GM12864 (cell line): ENCODE measurements around the gene STIM1.

Experiments
- DNase-seq: peaks from one replicate; pipeline ENCODE4 v3.0.0-alpha.2; 2011; ENCODE audit warnings: low read depth
- H3K4me3 ChIP-seq: 2 replicates; pipeline ENCODE4 v1.5.1; 2011; ENCODE audit warnings: mild to moderate bottlenecking, low read depth, low read length, control low read depth
- TF ChIP-seq, protein P1 (sequence below): IDR thresholded peaks from 2 replicates; pipeline ENCODE4 v1.5.1; 2011; ENCODE audit warnings: low read depth, mild to moderate bottlenecking, moderate library complexity, low read length, control low read depth, inconsistent platforms; ENCODE audit errors: missing control alignments

Gene STIM1

DNA sequence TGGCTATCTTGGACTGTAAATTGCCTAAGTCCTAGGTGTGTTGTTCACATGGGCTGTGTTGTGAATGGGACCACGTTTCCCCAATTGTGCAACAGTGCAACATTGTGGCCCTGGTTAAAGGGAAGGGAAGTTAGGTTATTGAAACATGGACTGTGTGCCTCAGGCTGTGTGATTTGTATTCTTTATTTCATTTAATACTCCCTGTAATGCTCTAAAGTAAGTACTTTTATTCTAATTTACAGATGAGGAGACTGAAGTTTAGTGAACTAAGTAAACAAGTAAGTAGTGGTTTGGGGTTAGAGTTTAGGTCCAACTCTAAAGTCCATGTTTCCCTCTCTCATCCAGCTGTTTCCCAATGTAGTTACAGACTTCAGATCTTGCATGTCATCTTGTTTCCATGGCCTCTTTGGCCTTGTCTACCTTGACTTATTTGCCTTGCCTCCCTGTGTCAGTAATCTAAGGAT lies 77.7 kb downstream of the STIM1 start:
- TF ChIP-seq, protein P1, sequence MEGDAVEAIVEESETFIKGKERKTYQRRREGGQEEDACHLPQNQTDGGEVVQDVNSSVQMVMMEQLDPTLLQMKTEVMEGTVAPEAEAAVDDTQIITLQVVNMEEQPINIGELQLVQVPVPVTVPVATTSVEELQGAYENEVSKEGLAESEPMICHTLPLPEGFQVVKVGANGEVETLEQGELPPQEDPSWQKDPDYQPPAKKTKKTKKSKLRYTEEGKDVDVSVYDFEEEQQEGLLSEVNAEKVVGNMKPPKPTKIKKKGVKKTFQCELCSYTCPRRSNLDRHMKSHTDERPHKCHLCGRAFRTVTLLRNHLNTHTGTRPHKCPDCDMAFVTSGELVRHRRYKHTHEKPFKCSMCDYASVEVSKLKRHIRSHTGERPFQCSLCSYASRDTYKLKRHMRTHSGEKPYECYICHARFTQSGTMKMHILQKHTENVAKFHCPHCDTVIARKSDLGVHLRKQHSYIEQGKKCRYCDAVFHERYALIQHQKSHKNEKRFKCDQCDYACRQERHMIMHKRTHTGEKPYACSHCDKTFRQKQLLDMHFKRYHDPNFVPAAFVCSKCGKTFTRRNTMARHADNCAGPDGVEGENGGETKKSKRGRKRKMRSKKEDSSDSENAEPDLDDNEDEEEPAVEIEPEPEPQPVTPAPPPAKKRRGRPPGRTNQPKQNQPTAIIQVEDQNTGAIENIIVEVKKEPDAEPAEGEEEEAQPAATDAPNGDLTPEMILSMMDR, result no peak
- DNase-seq, result no peak
- no peak overlapping the region for H3K4me3 ChIP-seq

DNA sequence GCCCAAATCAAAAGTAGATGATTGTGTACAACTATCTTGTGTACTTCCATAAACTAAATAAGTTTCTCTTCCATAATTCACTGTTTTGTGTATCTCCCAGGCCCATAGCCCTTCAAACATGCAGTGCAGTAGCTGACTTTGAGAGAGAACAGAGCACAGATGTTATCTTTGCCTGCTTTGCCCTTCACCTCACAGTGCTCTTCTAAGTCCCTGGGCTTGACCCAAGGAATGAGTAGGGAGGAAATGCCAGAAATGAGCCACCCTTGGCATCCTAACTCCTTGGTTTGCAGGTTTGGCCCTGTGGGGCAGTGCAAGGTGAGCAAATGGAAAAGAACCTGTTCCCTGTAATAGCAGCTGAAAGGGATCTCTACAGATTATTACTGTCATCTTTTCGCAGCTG lies 79.2 kb downstream of the STIM1 start:
- H3K4me3 ChIP-seq, result no peak overlapping the region
- DNase-seq, result no peak
- TF ChIP-seq, protein P1, result no peak

DNA sequence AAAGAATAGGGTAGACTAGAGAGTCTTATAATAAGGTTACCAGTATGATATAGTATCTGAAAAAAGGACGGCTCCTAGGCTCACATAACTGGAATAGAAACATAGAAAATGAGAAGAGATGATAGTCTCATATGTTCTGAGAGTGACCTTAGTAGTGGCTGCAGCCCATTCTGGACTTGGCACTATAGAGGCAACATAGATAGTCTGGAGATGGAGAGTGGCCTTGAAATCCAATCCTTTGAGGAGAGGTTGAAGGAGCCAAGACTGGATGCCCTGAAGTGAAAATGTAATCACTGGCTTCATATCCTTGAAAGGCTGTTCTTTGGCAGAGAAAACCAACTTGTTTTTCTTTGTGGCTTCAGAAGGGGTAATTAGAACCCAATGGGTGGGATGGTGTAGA lies 81.1 kb downstream of the STIM1 start:
- TF ChIP-seq, protein P1, result no peak
- no peak overlapping the region for H3K4me3 ChIP-seq
- DNase-seq, result no peak

DNA sequence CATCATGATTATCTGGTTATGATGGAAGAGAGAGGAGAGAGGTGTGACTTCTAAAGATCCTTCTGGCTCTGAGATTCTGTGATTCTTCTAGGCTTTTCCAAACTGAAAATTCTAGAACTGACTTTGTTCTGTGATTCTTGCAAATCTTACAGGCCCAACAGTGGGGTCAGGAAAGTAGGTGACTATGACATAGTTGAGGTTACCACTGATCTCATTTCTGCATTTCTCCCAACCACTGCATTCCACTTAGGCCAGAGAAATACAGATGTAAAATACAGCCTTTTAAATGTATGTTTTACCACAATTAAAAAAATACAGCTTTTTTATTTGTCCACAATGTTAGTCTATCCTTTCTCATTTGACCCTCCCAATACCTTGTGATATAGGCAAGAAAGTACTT lies 83.7 kb downstream of the STIM1 start:
- TF ChIP-seq, protein P1, result no peak
- DNase-seq, result no peak
- H3K4me3 ChIP-seq, result no peak overlapping the region

DNA sequence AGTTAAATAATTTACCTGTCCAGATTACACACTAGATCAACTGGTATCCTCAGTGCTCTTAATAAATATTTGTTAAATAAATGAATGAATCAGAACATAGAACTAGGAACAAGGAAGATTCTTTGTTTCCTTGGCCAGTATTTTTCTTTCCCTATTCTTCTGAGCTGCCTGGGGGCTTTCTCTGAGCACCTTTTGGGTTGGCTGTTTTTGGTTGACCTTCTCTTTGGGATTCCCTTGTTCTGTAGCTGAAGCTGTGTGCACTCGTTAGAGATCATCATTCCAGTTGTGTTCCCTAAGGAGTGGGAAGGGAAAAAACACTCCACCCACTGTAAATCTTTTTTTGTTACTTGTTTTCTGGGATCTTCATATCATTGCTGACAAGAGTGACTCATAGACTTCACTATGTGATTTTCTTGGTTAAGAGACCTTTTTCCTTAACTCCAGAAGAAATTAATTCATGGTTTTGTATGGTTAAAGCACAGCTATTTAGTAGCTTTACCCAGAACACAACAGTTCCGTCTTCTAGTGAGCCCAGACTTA lies 84.3 kb downstream of the STIM1 start:
- H3K4me3 ChIP-seq, result no peak overlapping the region
- TF ChIP-seq, protein P1, result no peak
- no peak for DNase-seq

DNA sequence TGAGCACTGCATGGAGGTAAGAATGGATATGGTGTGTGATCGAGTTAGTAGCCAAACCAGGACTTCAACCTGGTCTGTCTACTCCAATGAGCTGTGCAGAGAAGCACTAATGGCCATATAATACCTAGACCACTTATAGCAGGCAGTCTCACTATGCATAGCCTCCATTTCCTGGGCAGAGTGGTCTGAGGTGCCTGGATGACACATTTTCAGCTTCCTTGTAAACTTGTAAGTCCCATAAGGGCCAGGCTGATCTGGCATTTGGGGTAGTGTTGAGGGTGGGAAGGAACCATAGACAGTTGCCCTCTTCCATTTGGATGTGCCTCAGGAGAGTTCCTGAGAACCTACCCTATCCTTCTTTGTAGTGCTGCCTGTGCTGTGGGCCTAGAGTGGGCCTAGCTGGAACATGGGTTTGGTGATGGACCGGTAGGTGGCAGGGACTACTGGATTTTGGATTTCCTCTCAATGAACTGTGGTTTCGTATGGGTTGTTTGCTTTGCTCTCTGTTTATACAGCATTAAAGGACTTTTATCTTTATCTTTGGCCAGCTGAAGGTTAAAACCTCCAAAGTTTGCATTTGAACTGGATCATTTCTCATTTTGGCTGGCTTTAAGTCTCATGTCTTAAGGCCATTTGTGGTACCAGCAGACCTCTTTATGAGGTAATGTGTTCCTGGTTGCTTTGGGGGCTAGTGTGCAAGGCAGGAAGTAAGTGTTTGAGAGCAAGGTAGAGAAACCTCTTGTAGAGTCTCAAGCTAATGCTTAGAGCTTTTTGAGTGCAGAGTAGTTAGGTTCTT lies 86.9 kb downstream of the STIM1 start:
- TF ChIP-seq, protein P1, result no peak
- no peak for DNase-seq
- H3K4me3 ChIP-seq, result no peak overlapping the region

DNA sequence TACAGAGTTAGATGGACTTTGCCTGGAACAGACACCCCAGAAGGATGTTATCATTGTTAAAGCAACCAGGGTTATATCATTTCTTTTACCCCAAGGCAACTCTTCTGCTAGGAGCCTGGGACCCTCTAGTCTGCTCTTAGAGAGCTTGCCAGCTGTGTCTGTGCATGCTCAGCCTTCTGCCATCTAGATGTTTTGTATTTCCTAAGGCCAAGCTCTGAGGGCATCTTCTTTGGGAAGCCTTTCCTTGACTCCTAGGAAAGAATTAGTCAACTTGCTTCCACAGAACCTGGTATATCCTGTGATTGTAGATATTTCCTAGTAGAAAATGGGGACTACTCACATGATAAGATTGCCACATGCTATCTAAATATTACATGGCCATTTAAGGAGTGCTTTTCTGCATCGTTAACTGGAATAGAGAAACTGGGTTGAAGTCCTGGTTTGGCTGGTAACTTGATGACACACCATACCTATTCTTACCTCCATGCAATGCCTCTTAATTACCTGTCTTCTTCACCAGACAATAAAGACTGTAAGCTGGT lies 87.6 kb downstream of the STIM1 start:
- H3K4me3 ChIP-seq, result no peak overlapping the region
- no peak for DNase-seq

More for the DNA sequence above, 87.6 kb downstream of the STIM1 start:
- TF ChIP-seq, protein P1, result no peak
